ENCODE measurements around the gene VOPP1. TPM values are rescaled to one million over a fixed set of nuclear protein-coding genes. Genes with fewer than 3 reads are reported as not detected.
A peak's percentile ranks its signal among the peaks of the same experiment; 100 is the strongest.

The VOPP1 gene
- total and polyA plus RNA-seq, 2 donors (not counting 1 experiment from before 2014, with no cell fraction given) = 52.1 to 70.7 TPM

- Histone ChIP-seq H3K27ac (ENCODE audit: insufficient read depth, low read length) (no peak overlapping the region), H3K9me3 (ENCODE audit: control insufficient read depth, insufficient read depth, low read depth, low read length) (no peaks in the 10 kb centered on the region), H3K79me2 (ENCODE audit: control insufficient read depth, insufficient read depth, low read length) (no peaks in the 10 kb centered on the region), H3K27me3 (ENCODE audit: control insufficient read depth, insufficient read depth, low read length) (no peaks in the 10 kb centered on the region), H4K20me1 (ENCODE audit: control insufficient read depth, extremely low read depth, insufficient read depth, low read length) (no peaks in the 10 kb centered on the region), H3K4me1 (ENCODE audit: control insufficient read depth, extremely low read depth, insufficient read depth, low read length) (no peaks in the 10 kb centered on the region), H3K36me3 (ENCODE audit: control insufficient read depth, insufficient read depth, low read length) (no peaks in the 10 kb centered on the region), H3K4me2 (ENCODE audit: extremely low read depth, insufficient read depth, low read length) (no peak overlapping the region), H3K9ac (ENCODE audit: insufficient read depth, low read length) (no peak overlapping the region), H3K4me3 (replicated peaks in 1 of 4; ENCODE audit: control extremely low read depth in 1 of 4, insufficient read depth in 1 of 4, low read depth in 3 of 4, low read length in 4 of 4) (no peak overlapping the region), H2AFZ (ENCODE audit: low read length) (no peak overlapping the region)
- no peak for DNase-seq (ENCODE audit: low read depth in 2 of 2)
- no peak for TF ChIP-seq CTCF (conservative IDR thresholded peaks at IDR 0.05 in 1 of 2, IDR thresholded peaks at IDR 0.05 in 1 of 2; ENCODE audit: low read depth in 1 of 2, low read length in 2 of 2)
- no peak for TF ChIP-seq EZH2 (IDR thresholded peaks at IDR 0.05; ENCODE audit: low read length, missing control alignments)
Observed at GRCh38 chr7:55452971-55453370, 119.3 kb downstream of the VOPP1 start.

- H3K36me3 ChIP-seq (ENCODE audit: control insufficient read depth, insufficient read depth, low read length) = no peaks in the 10 kb centered on the region
- no peaks in the 10 kb centered on the region for H3K4me1 ChIP-seq (ENCODE audit: control insufficient read depth, extremely low read depth, insufficient read depth, low read length)
- no peaks in the 10 kb centered on the region for H3K9me3 ChIP-seq (ENCODE audit: control insufficient read depth, insufficient read depth, low read depth, low read length)
- H3K27me3 ChIP-seq (ENCODE audit: control insufficient read depth, insufficient read depth, low read length) = no peaks in the 10 kb centered on the region
- no peak overlapping the region for H2AFZ ChIP-seq (ENCODE audit: low read length)
- H3K4me3 ChIP-seq (replicated peaks in 1 of 4; ENCODE audit: control extremely low read depth in 1 of 4, insufficient read depth in 1 of 4, low read depth in 3 of 4, low read length in 4 of 4) = no peak overlapping the region
- H3K9ac ChIP-seq (ENCODE audit: insufficient read depth, low read length) = no peak overlapping the region
- no peak overlapping the region for H3K27ac ChIP-seq (ENCODE audit: insufficient read depth, low read length)
- no peak overlapping the region for H3K4me2 ChIP-seq (ENCODE audit: extremely low read depth, insufficient read depth, low read length)
- H4K20me1 ChIP-seq (ENCODE audit: control insufficient read depth, extremely low read depth, insufficient read depth, low read length) = no peaks in the 10 kb centered on the region
- DNase-seq (ENCODE audit: low read depth in 2 of 2) = no peak
- TF ChIP-seq CTCF (conservative IDR thresholded peaks at IDR 0.05 in 1 of 2, IDR thresholded peaks at IDR 0.05 in 1 of 2; ENCODE audit: low read depth in 1 of 2, low read length in 2 of 2) = no peak
- TF ChIP-seq EZH2 (IDR thresholded peaks at IDR 0.05; ENCODE audit: low read length, missing control alignments) = no peak
- no peaks in the 10 kb centered on the region for H3K79me2 ChIP-seq (ENCODE audit: control insufficient read depth, insufficient read depth, low read length)
Observed at GRCh38 chr7:55449992-55450535, 122.2 kb downstream of the VOPP1 start.

GRCh38 chr7:55449205-55449991 is 122.9 kb downstream of the VOPP1 start:
- H3K4me2 ChIP-seq (ENCODE audit: extremely low read depth, insufficient read depth, low read length) = peak overlapping the region; percentile 27
- no peak overlapping the region for H3K9ac ChIP-seq (ENCODE audit: insufficient read depth, low read length)
- H3K27me3 ChIP-seq (ENCODE audit: control insufficient read depth, insufficient read depth, low read length) = no peaks in the 10 kb centered on the region
- H3K79me2 ChIP-seq (ENCODE audit: control insufficient read depth, insufficient read depth, low read length) = no peaks in the 10 kb centered on the region
- H3K36me3 ChIP-seq (ENCODE audit: control insufficient read depth, insufficient read depth, low read length) = no peaks in the 10 kb centered on the region
- H3K4me3 ChIP-seq (replicated peaks in 1 of 4; ENCODE audit: control extremely low read depth in 1 of 4, insufficient read depth in 1 of 4, low read depth in 3 of 4, low read length in 4 of 4) = no peak overlapping the region
- no peaks in the 10 kb centered on the region for H3K9me3 ChIP-seq (ENCODE audit: control insufficient read depth, insufficient read depth, low read depth, low read length)
- no peak overlapping the region for H3K27ac ChIP-seq (ENCODE audit: insufficient read depth, low read length)
- DNase-seq (ENCODE audit: low read depth in 2 of 2) = no peak
- TF ChIP-seq EZH2 (IDR thresholded peaks at IDR 0.05; ENCODE audit: low read length, missing control alignments) (no peak), CTCF (conservative IDR thresholded peaks at IDR 0.05 in 1 of 2, IDR thresholded peaks at IDR 0.05 in 1 of 2; ENCODE audit: low read depth in 1 of 2, low read length in 2 of 2) (no peak)
- H4K20me1 ChIP-seq (ENCODE audit: control insufficient read depth, extremely low read depth, insufficient read depth, low read length) = no peaks in the 10 kb centered on the region
- no peaks in the 10 kb centered on the region for H3K4me1 ChIP-seq (ENCODE audit: control insufficient read depth, extremely low read depth, insufficient read depth, low read length)
- H2AFZ ChIP-seq (ENCODE audit: low read length) = no peak overlapping the region
